ENCODE results near the gene RAB12. TPM values are rescaled to one million over a fixed set of nuclear protein-coding genes. Genes with fewer than 3 reads are reported as not detected.
A peak's percentile ranks its signal among the peaks of the same experiment; 100 is the strongest.

Gene RAB12
- 60.5 and 61.0 TPM in 2 replicates for total RNA-seq

- peaks cover 7% of the 10 kb centered on the region for H3K27me3 ChIP-seq (ENCODE audit: control insufficient read depth, insufficient read depth, low read length)
- H3K4me3 ChIP-seq (ENCODE audit: low read depth, low read length), result peak within 1 kb of the TSS; percentile 73
- DNase-seq (ENCODE audit: low read depth), result no peak
- H3K36me3 ChIP-seq (ENCODE audit: control insufficient read depth, insufficient read depth, low read length), result no peaks in the 10 kb centered on the region
- TF ChIP-seq CTCF (IDR thresholded peaks at IDR 0.05; ENCODE audit: insufficient read depth, low read length, poor library complexity, severe bottlenecking), result peak; percentile 13
Observed at GRCh38 chr18:8608795-8609658, at the start of gene RAB12. Gene RAB12, plus strand, starts transcription at chr18:8609437. Its CDS starts 3 bp downstream, at chr18:8609440.

GRCh38 chr18:8559612-8560186 lies 49.5 kb upstream of the RAB12 start:
- H3K36me3 ChIP-seq (ENCODE audit: control insufficient read depth, insufficient read depth, low read length), result no peaks in the 10 kb centered on the region
- no peak for TF ChIP-seq CTCF (IDR thresholded peaks at IDR 0.05; ENCODE audit: insufficient read depth, low read length, poor library complexity, severe bottlenecking)
- no peak overlapping the region for H3K4me3 ChIP-seq (ENCODE audit: low read depth, low read length)
- H3K27me3 ChIP-seq (ENCODE audit: control insufficient read depth, insufficient read depth, low read length), result peaks cover 5% of the 10 kb centered on the region
- no peak for DNase-seq (ENCODE audit: low read depth)

- H3K4me3 ChIP-seq (ENCODE audit: low read depth, low read length), result no peak overlapping the region
Observed at GRCh38 chr18:8561123-8561910, 47.9 kb upstream of the RAB12 start.

GRCh38 chr18:8562070-8562469 lies 47.2 kb upstream of the RAB12 start:
- no peak for TF ChIP-seq CTCF (IDR thresholded peaks at IDR 0.05; ENCODE audit: insufficient read depth, low read length, poor library complexity, severe bottlenecking)
- no peak for DNase-seq (ENCODE audit: low read depth)
- Histone ChIP-seq H3K27me3 (ENCODE audit: control insufficient read depth, insufficient read depth, low read length) (peaks cover 3% of the 10 kb centered on the region), H3K4me3 (ENCODE audit: low read depth, low read length) (no peak overlapping the region), H3K36me3 (ENCODE audit: control insufficient read depth, insufficient read depth, low read length) (no peaks in the 10 kb centered on the region)

More at GRCh38 chr18:8561123-8561910, 47.9 kb upstream of the RAB12 start:
- no peak for DNase-seq (ENCODE audit: low read depth)
- H3K36me3 ChIP-seq (ENCODE audit: control insufficient read depth, insufficient read depth, low read length), result no peaks in the 10 kb centered on the region
- peaks cover 5% of the 10 kb centered on the region for H3K27me3 ChIP-seq (ENCODE audit: control insufficient read depth, insufficient read depth, low read length)
- TF ChIP-seq CTCF (IDR thresholded peaks at IDR 0.05; ENCODE audit: insufficient read depth, low read length, poor library complexity, severe bottlenecking), result no peak

- no peak for DNase-seq (ENCODE audit: low read depth)
Observed at GRCh38 chr18:8562919-8563318, 46.3 kb upstream of the RAB12 start.

More at GRCh38 chr18:8562919-8563318, 46.3 kb upstream of the RAB12 start:
- TF ChIP-seq CTCF (IDR thresholded peaks at IDR 0.05; ENCODE audit: insufficient read depth, low read length, poor library complexity, severe bottlenecking), result no peak
- H3K36me3 ChIP-seq (ENCODE audit: control insufficient read depth, insufficient read depth, low read length), result no peaks in the 10 kb centered on the region
- H3K27me3 ChIP-seq (ENCODE audit: control insufficient read depth, insufficient read depth, low read length), result peaks cover 3% of the 10 kb centered on the region
- H3K4me3 ChIP-seq (ENCODE audit: low read depth, low read length), result no peak overlapping the region

Data from kidney epithelial cell (primary cell).